ENCODE data around the gene MPLKIP. TPM values are rescaled to one million over a fixed set of nuclear protein-coding genes. Genes with fewer than 3 reads are reported as not detected.
"Not testable (repeated sequence)": the region's sequence is repeated elsewhere in the genome, so short reads cannot be mapped to it uniquely, and the experiment has no call there.

Gene MPLKIP
- total RNA-seq, 2 experiments from 2014 or later, result 14.3 to 14.9 TPM

- no peak overlapping the region for H3K4me3 ChIP-seq (ENCODE audit: low read length)
- no peaks in the 10 kb centered on the region for H3K27me3 ChIP-seq (ENCODE audit: control insufficient read depth in 1 of 2, insufficient read depth in 2 of 2, low read length in 2 of 2)
- POLR2A ChIA-PET, result no interaction called here
- no peak overlapping the region for H3K27ac Mint-ChIP-seq
- H3K27ac ChIP-seq (ENCODE audit: low read depth in 1 of 2, low read length in 2 of 2), result no peak overlapping the region
- no peaks in the 10 kb centered on the region for H3K9me3 ChIP-seq (ENCODE audit: control insufficient read depth in 1 of 2, insufficient read depth in 1 of 2, low read length in 2 of 2)
- H3K4me1 ChIP-seq (ENCODE audit: insufficient read depth, low read length), result no peaks in the 10 kb centered on the region
- no peak overlapping the region for H3K4me3 Mint-ChIP-seq
- CTCF ChIA-PET, result no interaction called here
- no peak for DNase-seq
- H3K36me3 ChIP-seq (ENCODE audit: insufficient read depth, low read length), result no peaks in the 10 kb centered on the region
- no peak for TF ChIP-seq CTCF (IDR thresholded peaks at IDR 0.05)
- H3K9me3 Mint-ChIP-seq, result no peaks in the 10 kb centered on the region
- intact Hi-C loops (cut with DNase I, micrococcal nuclease), result no loop called here
- no peaks in the 10 kb centered on the region for H3K27me3 Mint-ChIP-seq
- ATAC-seq (ENCODE audit: poor library complexity), result no peak
- no peaks in the 10 kb centered on the region for H3K36me3 Mint-ChIP-seq (ENCODE audit: low read depth)
- no peaks in the 10 kb centered on the region for H3K4me1 Mint-ChIP-seq (ENCODE audit: low read depth)
These were observed 22.6 kb upstream of the MPLKIP start for GRCh38 chr7:40156988-40157387.

- Mint-ChIP-seq H3K27ac (no peak overlapping the region), H3K27me3 (peaks cover 5% of the 10 kb centered on the region), H3K36me3 (ENCODE audit: low read depth) (no peaks in the 10 kb centered on the region), H3K4me1 (ENCODE audit: low read depth) (no peaks in the 10 kb centered on the region), H3K9me3 (no peaks in the 10 kb centered on the region), H3K4me3 (no peak overlapping the region)
- H3K27me3 ChIP-seq (ENCODE audit: control insufficient read depth in 1 of 2, insufficient read depth in 2 of 2, low read length in 2 of 2), result peaks cover 0 to 2% of the 10 kb centered on the region in 2 experiments
- TF ChIP-seq CTCF (IDR thresholded peaks at IDR 0.05), result no peak
- ChIA-PET CTCF (no interaction called here), POLR2A (no interaction called here)
- H3K4me1 ChIP-seq (ENCODE audit: insufficient read depth, low read length), result no peaks in the 10 kb centered on the region
- no peaks in the 10 kb centered on the region for H3K36me3 ChIP-seq (ENCODE audit: insufficient read depth, low read length)
- no peak overlapping the region for H3K27ac ChIP-seq (ENCODE audit: low read depth in 1 of 2, low read length in 2 of 2)
- no peaks in the 10 kb centered on the region for H3K9me3 ChIP-seq (ENCODE audit: control insufficient read depth in 1 of 2, insufficient read depth in 1 of 2, low read length in 2 of 2)
- no peak overlapping the region for H3K4me3 ChIP-seq (ENCODE audit: low read length)
- DNase-seq (no peak), ATAC-seq (ENCODE audit: poor library complexity) (no peak)
- intact Hi-C loops (cut with DNase I, micrococcal nuclease), result no loop called here
These were observed 17.1 kb upstream of the MPLKIP start for GRCh38 chr7:40151504-40151903.

- H3K36me3 Mint-ChIP-seq (ENCODE audit: low read depth), result no peaks in the 10 kb centered on the region
- H3K4me1 Mint-ChIP-seq (ENCODE audit: low read depth), result no peaks in the 10 kb centered on the region
- peaks cover 0 to 2% of the 10 kb centered on the region in 2 experiments for H3K27me3 ChIP-seq (ENCODE audit: control insufficient read depth in 1 of 2, insufficient read depth in 2 of 2, low read length in 2 of 2)
- no peak overlapping the region for H3K4me3 Mint-ChIP-seq
- no peak overlapping the region for H3K27ac ChIP-seq (ENCODE audit: low read depth in 1 of 2, low read length in 2 of 2)
- CTCF ChIA-PET, result no interaction called here
- no peaks in the 10 kb centered on the region for H3K9me3 Mint-ChIP-seq
- no peaks in the 10 kb centered on the region for H3K9me3 ChIP-seq (ENCODE audit: control insufficient read depth in 1 of 2, insufficient read depth in 1 of 2, low read length in 2 of 2)
- TF ChIP-seq CTCF (IDR thresholded peaks at IDR 0.05), result no peak
- intact Hi-C loops (cut with DNase I, micrococcal nuclease), result no loop called here
- no peaks in the 10 kb centered on the region for H3K36me3 ChIP-seq (ENCODE audit: insufficient read depth, low read length)
- POLR2A ChIA-PET, result no interaction called here
- no peak overlapping the region for H3K4me3 ChIP-seq (ENCODE audit: low read length)
- DNase-seq (no peak), ATAC-seq (ENCODE audit: poor library complexity) (no peak)
- no peaks in the 10 kb centered on the region for H3K4me1 ChIP-seq (ENCODE audit: insufficient read depth, low read length)
- H3K27me3 Mint-ChIP-seq, result peaks cover 19% of the 10 kb centered on the region
- H3K27ac Mint-ChIP-seq, result no peak overlapping the region
These were observed 14.2 kb upstream of the MPLKIP start for GRCh38 chr7:40148671-40149070.

- H3K27ac ChIP-seq (ENCODE audit: low read depth in 1 of 2, low read length in 2 of 2); ATAC-seq (ENCODE audit: poor library complexity); DNase-seq; H3K27me3 ChIP-seq (ENCODE audit: control insufficient read depth in 1 of 2, insufficient read depth in 2 of 2, low read length in 2 of 2); CTCF ChIA-PET; H3K27ac Mint-ChIP-seq; H3K4me1 Mint-ChIP-seq (ENCODE audit: low read depth); POLR2A ChIA-PET; H3K4me3 ChIP-seq (ENCODE audit: low read length); H3K4me1 ChIP-seq (ENCODE audit: insufficient read depth, low read length); H3K4me3 Mint-ChIP-seq; H3K9me3 Mint-ChIP-seq; H3K9me3 ChIP-seq (ENCODE audit: control insufficient read depth in 1 of 2, insufficient read depth in 1 of 2, low read length in 2 of 2); intact Hi-C loops (cut with DNase I, micrococcal nuclease); H3K36me3 ChIP-seq (ENCODE audit: insufficient read depth, low read length); H3K36me3 Mint-ChIP-seq (ENCODE audit: low read depth): not testable (repeated sequence)
- H3K27me3 Mint-ChIP-seq, result peaks cover 23% of the 10 kb centered on the region
These were observed 13.8 kb upstream of the MPLKIP start for GRCh38 chr7:40148247-40148580.
